ENCODE data around the gene AKT2.
"Not testable (repeated sequence)": the region's sequence is repeated elsewhere in the genome, so short reads cannot be mapped to it uniquely, and the experiment has no call there.

The AKT2 gene

DNA sequence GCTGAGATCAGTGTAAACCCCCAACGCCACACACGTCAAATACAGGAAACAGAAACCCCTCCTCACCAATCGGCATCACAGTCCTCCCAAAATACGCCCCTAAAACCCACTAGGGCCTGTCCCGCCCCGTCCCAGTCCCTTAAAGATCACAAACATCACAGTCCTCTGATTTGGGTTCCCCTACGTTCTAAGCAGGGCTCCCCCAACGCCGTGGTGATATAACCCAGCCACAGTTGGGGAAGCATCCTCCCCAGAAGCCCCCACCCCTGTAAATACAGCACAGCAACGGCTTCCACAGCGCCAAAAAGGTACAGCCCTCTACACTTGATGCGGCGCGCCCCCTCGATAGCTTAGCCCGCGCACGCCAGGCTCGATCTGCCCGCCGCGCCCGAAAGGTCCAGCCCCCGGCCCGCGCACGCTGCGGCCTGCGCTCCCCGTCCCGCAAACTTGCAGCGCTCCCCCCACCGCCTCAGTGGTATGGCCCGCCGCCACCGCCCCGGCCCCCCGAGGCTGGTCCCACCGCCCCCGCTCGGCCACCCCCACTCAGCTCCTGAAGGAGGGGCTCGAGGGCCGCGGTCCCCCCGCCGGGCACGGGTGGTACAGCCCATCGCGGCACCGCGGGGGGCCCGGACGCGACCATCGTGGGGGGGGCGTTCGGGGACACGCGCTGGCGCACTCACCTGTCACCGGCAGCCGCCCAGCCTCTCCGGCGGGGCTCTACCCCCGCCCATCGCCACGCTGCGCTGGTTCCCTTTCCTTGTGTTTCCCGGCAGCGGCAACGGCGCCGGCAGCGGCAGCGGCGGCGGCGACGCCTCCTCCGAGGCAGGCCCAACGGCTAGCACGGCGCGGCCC is at the start of gene AKT2:
Gene AKT2 (minus strand): TSS at position 845 of the 852 bp plus-strand sequence. CDS start 20,078 bp downstream, outside the sequence.
- Histone ChIP-seq H3K9me2 (replicated peaks; ENCODE audit: low read depth, low read length) (no peaks in the 10 kb centered on the region), H3K79me2 (ENCODE audit: insufficient read depth, low read length) (peaks cover 50% of the 10 kb centered on the region), H3K27me3 (ENCODE audit: insufficient read depth, low read length, poor library complexity, severe bottlenecking) (no peaks in the 10 kb centered on the region), H2AFZ (ENCODE audit: low read length) (peak within 1 kb of the TSS; percentile 39), H3K4me2 (ENCODE audit: low read depth, low read length, poor library complexity, severe bottlenecking) (peak within 1 kb of the TSS; percentile 96), H3K9ac (ENCODE audit: low read depth, low read length, poor library complexity, severe bottlenecking) (peak within 1 kb of the TSS; percentile 91), H3F3A (ENCODE audit: low read depth) (peaks cover 3% of the 10 kb centered on the region; the same call in 1 of the 2 replicates), H3K9me3 (ENCODE audit: insufficient read depth, low read depth, low read length) (no peaks in the 10 kb centered on the region), H3K36me3 (ENCODE audit: insufficient read depth, low read length) (no peaks in the 10 kb centered on the region), H3K4me1 (ENCODE audit: insufficient read depth, low read length, poor library complexity, severe bottlenecking) (peaks cover 56% of the 10 kb centered on the region), H3K4me3 (ENCODE audit: low read length, poor library complexity, severe bottlenecking) (peak within 1 kb of the TSS; percentile 83), H4K20me1 (ENCODE audit: insufficient read depth, low read length, poor library complexity, severe bottlenecking) (peaks cover 41% of the 10 kb centered on the region)
- TF ChIP-seq, protein P1, sequence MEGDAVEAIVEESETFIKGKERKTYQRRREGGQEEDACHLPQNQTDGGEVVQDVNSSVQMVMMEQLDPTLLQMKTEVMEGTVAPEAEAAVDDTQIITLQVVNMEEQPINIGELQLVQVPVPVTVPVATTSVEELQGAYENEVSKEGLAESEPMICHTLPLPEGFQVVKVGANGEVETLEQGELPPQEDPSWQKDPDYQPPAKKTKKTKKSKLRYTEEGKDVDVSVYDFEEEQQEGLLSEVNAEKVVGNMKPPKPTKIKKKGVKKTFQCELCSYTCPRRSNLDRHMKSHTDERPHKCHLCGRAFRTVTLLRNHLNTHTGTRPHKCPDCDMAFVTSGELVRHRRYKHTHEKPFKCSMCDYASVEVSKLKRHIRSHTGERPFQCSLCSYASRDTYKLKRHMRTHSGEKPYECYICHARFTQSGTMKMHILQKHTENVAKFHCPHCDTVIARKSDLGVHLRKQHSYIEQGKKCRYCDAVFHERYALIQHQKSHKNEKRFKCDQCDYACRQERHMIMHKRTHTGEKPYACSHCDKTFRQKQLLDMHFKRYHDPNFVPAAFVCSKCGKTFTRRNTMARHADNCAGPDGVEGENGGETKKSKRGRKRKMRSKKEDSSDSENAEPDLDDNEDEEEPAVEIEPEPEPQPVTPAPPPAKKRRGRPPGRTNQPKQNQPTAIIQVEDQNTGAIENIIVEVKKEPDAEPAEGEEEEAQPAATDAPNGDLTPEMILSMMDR (conservative IDR thresholded peaks at IDR 0.05; ENCODE audit: low read length) = no peak
- TF ChIP-seq EZH2phosphoT487 (IDR thresholded peaks at IDR 0.05; ENCODE audit: borderline replicate concordance) = no peak

DNA sequence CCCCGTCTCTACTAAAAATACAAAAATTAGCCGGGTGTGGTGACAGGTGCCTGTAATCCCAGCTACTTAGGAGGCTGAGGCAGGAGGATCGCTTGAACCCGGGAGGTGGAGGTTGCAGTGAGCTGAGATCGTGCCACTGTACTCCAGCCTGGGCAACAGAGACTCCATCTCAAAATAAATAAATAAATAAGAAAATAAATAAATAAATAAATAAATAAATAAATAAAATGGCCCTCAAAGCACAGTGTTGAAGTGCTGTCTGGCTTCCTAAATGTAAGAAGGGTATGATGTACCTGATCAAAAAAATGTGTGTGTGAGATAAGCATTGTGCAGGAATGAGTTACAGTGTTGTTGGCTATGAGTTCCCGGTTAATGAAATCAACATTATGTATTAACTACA is 47.9 kb upstream of the AKT2 start:
- H3F3A ChIP-seq (ENCODE audit: low read depth); H3K27me3 ChIP-seq (ENCODE audit: insufficient read depth, low read length, poor library complexity, severe bottlenecking); H3K4me1 ChIP-seq (ENCODE audit: insufficient read depth, low read length, poor library complexity, severe bottlenecking); H3K79me2 ChIP-seq (ENCODE audit: insufficient read depth, low read length); H3K9me3 ChIP-seq (ENCODE audit: insufficient read depth, low read depth, low read length); H3K9ac ChIP-seq (ENCODE audit: low read depth, low read length, poor library complexity, severe bottlenecking); H3K4me2 ChIP-seq (ENCODE audit: low read depth, low read length, poor library complexity, severe bottlenecking); H3K4me3 ChIP-seq (ENCODE audit: low read length, poor library complexity, severe bottlenecking); H2AFZ ChIP-seq (ENCODE audit: low read length); H3K9me2 ChIP-seq (replicated peaks; ENCODE audit: low read depth, low read length); H4K20me1 ChIP-seq (ENCODE audit: insufficient read depth, low read length, poor library complexity, severe bottlenecking): not testable (repeated sequence)
- H3K36me3 ChIP-seq (ENCODE audit: insufficient read depth, low read length) = peaks cover 62% of the 10 kb centered on the region; the same call in 1 of the 2 replicates

DNA sequence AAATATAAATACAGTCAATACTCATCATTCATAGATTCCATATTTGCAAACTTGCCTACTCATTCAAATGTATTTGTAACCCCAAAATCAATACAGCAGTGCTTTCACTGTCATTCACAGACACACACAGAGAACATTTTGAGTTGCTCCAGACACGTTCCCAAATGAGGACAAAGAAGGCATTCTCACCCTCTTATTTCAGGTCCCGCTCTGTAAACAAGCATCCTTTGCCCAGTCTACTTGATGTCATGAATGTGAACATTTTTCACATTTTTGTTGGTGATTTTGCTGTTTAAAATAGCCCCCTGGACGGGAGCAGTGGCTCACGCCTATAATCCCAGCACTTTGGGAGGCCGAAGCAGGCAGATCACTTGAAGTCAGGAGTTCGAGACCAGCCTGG is 47.5 kb upstream of the AKT2 start:
- H3K9me3 ChIP-seq (ENCODE audit: insufficient read depth, low read depth, low read length) = no peaks in the 10 kb centered on the region
- no peak overlapping the region for H3K4me2 ChIP-seq (ENCODE audit: low read depth, low read length, poor library complexity, severe bottlenecking)
- TF ChIP-seq, protein P1 (conservative IDR thresholded peaks at IDR 0.05; ENCODE audit: low read length) = no peak
- TF ChIP-seq EZH2phosphoT487 (IDR thresholded peaks at IDR 0.05; ENCODE audit: borderline replicate concordance) = no peak
- H3K79me2 ChIP-seq (ENCODE audit: insufficient read depth, low read length) = peaks cover 3% of the 10 kb centered on the region; the same call in 1 of the 2 replicates
- H3F3A ChIP-seq (ENCODE audit: low read depth) = no peaks in the 10 kb centered on the region
- no peaks in the 10 kb centered on the region for H3K4me1 ChIP-seq (ENCODE audit: insufficient read depth, low read length, poor library complexity, severe bottlenecking)
- peaks cover 66% of the 10 kb centered on the region; the same call in 1 of the 2 replicates for H3K36me3 ChIP-seq (ENCODE audit: insufficient read depth, low read length)
- H3K9me2 ChIP-seq (replicated peaks; ENCODE audit: low read depth, low read length) = no peaks in the 10 kb centered on the region
- H3K4me3 ChIP-seq (ENCODE audit: low read length, poor library complexity, severe bottlenecking) = no peak overlapping the region
- no peaks in the 10 kb centered on the region for H4K20me1 ChIP-seq (ENCODE audit: insufficient read depth, low read length, poor library complexity, severe bottlenecking)
- no peak overlapping the region for H3K9ac ChIP-seq (ENCODE audit: low read depth, low read length, poor library complexity, severe bottlenecking)
- no peak overlapping the region for H2AFZ ChIP-seq (ENCODE audit: low read length)
- H3K27me3 ChIP-seq (ENCODE audit: insufficient read depth, low read length, poor library complexity, severe bottlenecking) = no peaks in the 10 kb centered on the region

Measured in Loucy (cell line).